SW480 (cell line): ENCODE data around the gene TAGAP.

Experiments used
- DNase-seq: peaks from one replicate; pipeline ENCODE4 v3.0.0-alpha.2; 2016; ENCODE audit warnings: low spot score

TAGAP gene

DNA sequence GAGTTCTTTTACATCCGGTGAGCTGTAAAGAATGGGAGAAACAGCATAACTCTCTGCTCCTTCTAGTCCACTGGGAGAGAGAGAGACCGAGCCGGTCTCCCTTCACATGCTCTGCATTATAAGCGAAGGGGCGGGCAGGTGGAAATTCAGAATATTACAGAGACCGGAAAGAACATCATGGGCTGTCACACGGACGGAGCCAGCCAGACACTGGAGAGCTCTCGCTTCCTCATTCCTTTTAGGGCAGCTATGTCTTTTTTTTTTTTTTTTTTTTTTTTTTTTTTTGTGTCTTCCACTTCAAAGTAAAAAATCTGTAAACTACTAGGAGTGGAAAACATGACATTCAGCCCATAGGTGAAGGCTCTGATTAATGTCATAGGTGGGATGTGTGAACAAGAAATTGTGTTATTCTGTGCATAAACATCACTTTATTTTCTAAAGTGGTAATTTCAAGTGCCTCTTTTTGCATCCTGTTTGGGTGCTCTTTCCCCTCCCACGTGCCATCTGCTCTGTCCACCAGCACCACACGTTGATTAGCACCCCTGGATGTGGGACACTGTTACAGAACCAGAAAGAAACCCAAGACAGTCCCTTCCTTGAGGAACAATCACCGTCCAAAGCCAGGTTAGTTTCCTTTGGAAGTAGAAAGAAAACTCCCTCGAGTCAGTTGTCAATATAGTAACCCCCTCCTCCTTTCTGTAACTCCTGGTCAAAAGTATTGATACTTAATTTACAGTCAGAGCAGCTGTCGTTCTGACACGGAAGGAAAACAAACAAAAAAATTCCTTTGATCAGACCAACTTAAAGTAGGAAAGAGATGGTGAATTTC lies at the start of gene TAGAP:
Gene TAGAP, minus strand, starts transcription at position 93 of the 829 bp plus-strand sequence. CDS start 845 bp downstream, outside the sequence.
- peak; percentile 71 for DNase-seq

GRCh38 chr6:159093609-159094443 lies 49.0 kb upstream of the TAGAP start:
- no peak for DNase-seq

GRCh38 chr6:159092631-159093030 lies 47.8 kb upstream of the TAGAP start:
- no peak for DNase-seq

DNA sequence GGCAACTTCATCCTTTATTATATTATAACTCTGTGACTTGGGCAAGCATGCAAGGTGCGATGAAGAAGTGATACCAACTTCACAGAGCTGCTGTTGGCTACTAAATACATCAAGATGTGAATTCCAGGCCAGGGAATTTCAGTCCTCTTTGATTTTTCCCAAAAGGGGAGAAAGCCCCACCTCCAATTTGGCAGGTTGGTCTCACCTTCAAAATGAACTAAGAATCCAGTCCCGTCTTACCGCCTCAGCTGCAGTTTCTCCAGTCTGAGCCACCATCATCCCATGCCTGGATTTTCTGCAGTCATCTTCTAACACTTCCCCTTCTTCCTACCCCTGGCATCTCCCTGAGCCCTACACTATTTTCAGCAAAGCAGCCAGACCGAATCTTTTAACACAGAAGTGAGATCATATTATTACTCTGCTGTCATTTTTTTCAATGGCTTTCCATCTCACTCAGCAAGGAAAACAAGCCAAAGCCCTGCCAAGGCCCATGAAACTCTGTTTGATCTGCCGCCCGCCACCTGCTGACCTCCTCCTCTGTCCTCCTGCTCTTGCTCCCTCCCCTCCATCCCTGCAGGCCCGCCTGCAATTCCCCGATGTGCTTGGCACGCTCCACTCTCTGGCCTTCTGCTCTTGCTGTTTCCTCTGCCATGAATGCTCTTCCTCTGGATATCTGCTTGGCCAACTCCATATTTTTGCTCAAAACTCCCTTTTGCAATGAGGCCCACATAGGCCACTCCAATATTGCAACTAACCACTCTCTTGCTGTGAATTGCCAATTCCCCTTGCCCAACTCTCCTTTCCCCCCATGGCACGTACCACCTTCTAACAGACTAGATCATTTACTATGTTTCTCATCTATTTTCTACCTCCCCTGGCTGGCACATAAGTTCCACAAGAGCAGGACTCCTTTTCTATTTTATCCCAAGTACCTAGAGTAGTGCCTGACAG lies 46.0 kb upstream of the TAGAP start:
- no peak for DNase-seq

DNA sequence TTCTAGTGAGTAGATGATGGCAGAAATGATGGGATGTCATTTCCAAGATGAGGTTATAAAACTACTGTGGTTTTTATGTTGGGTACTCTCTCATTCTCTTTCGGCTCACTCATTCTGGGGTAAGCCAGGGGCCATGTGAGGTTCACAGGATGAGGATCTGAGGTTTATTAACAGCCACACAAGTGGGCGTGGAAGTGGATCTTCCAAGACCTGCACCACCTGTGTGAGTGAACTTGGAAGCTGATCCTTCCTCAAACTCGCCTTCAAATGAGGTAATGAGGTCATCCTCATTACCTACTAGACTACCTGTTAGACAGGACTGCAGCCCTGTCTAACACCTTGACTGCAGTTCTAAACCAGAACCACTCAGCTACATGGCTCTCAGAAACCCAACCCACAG lies 45.1 kb upstream of the TAGAP start:
- DNase-seq: no peak

DNA sequence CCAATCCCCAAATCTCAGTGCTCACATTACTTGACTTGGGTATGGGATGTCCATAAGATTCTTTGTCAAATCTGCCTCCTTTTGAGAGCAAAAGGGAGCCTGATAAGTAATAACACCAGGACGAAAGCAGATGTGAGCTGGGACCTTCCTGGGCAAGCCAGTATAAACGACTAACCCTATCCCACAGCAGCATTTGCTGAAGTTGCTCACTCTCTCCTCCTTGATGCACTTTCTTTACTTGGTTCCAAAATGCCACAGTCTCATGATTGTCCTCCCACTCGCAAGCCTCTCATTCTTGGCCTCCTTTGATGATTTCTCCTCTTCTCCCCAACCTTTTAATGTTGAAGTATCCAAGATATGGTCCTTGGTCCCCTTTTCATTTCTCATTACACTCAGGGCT lies 44.7 kb upstream of the TAGAP start:
- no peak for DNase-seq

GRCh38 chr6:159086033-159086618 lies 41.3 kb upstream of the TAGAP start:
- DNase-seq: no peak

- no peak for DNase-seq
These were observed 40.7 kb upstream of the TAGAP start for GRCh38 chr6:159085396-159085895.

- peak; percentile 52 for DNase-seq
These were observed 39.8 kb upstream of the TAGAP start for GRCh38 chr6:159084493-159085091.

DNA sequence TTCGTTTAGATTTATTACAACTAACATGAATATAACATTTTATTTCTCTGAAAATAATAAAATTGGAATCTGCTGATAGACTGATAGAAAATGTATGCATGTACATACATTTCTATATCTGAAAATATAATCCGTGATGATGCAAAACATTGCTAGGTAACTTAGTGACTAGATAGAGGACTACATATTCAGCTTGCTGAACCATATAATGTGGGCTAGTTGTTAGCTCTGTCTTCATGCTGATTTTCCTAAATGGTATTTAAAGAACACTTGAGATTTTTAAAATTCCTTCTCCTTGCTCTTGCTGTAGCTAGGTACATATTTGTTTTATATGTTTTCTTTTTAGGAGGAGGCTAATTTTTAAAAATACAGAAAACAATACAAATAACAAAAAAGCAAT lies 38.4 kb upstream of the TAGAP start:
- no peak for DNase-seq

- no peak for DNase-seq
These were observed 37.4 kb upstream of the TAGAP start for GRCh38 chr6:159082039-159082815.

GRCh38 chr6:159080217-159080976 lies 35.6 kb upstream of the TAGAP start:
- no peak for DNase-seq

GRCh38 chr6:159079367-159079766 lies 34.6 kb upstream of the TAGAP start:
- no peak for DNase-seq

DNA sequence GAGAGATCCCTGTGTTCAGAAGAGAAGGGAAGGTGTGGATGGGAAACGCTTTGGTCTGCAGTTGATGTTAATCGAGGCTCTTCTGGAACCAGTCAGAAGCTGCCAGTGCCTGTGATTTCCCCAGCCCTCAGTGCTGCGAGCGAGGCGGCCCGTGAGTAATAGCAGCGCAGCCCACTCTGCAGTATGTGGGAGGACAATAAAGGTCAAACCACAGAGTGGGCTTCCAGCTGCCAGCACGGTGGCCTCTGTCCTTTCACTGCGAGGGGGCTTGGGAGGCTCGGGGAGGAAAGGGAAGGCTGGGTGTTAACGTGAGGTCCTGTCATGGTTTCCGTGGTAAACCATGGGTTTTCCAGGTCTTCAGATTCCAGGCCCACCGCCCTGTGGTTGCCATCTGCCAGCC lies 32.3 kb upstream of the TAGAP start:
- DNase-seq: no peak

GRCh38 chr6:159075506-159076228 lies 30.9 kb upstream of the TAGAP start:
- DNase-seq: no peak

GRCh38 chr6:159074876-159075275 lies 30.1 kb upstream of the TAGAP start:
- no peak for DNase-seq

DNA sequence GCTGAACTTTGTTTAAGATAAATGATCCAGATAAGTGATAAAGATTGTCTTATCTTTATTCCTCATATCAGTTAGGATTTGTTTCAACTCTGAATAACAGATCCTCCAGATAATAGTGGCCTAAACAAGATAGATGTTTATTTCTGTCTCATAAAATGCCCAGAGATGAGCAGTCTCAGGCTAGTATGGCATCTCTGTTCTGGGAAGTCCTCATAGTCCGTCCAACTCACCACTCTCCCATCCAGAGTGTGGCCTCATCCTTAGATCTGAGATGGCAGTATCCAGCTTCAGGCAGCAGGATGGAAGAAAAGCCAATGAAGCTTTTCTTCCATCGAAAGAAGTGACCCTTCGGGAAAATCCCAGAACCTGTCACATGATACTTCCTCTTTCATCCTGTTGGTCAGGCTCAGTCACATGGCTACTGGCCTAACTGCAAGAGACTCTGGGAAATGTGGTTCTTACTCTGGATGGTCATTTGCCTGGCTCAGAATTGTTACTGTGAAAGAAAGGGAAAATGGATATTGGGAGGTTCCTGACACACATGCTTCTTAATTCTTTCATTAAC lies 29.4 kb upstream of the TAGAP start:
- DNase-seq: peak; percentile 42
